ENCODE data around the gene AKT3. TPM values are rescaled to one million over a fixed set of nuclear protein-coding genes. Genes with fewer than 3 reads are reported as not detected.

The AKT3 gene
- total RNA-seq, 1 donor from 2014 or later = 169 TPM

GRCh38 chr1:243471754-243472745 is 378.0 kb downstream of the AKT3 start:
- Mint-ChIP-seq H3K4me1 (ENCODE audit: low read depth, unreplicated experiment) (peaks cover 67% of the 10 kb centered on the region), H3K9me3 (ENCODE audit: unreplicated experiment) (peaks cover 18% of the 10 kb centered on the region), H3K4me3 (ENCODE audit: unreplicated experiment) (peak overlapping the region; percentile 86), H3K27ac (ENCODE audit: unreplicated experiment) (peak overlapping the region; percentile 100), H3K27me3 (ENCODE audit: unreplicated experiment) (peaks cover 15% of the 10 kb centered on the region), H3K36me3 (ENCODE audit: unreplicated experiment) (no peaks in the 10 kb centered on the region)
- no peak for DNase-seq
- TF ChIP-seq, protein P1, sequence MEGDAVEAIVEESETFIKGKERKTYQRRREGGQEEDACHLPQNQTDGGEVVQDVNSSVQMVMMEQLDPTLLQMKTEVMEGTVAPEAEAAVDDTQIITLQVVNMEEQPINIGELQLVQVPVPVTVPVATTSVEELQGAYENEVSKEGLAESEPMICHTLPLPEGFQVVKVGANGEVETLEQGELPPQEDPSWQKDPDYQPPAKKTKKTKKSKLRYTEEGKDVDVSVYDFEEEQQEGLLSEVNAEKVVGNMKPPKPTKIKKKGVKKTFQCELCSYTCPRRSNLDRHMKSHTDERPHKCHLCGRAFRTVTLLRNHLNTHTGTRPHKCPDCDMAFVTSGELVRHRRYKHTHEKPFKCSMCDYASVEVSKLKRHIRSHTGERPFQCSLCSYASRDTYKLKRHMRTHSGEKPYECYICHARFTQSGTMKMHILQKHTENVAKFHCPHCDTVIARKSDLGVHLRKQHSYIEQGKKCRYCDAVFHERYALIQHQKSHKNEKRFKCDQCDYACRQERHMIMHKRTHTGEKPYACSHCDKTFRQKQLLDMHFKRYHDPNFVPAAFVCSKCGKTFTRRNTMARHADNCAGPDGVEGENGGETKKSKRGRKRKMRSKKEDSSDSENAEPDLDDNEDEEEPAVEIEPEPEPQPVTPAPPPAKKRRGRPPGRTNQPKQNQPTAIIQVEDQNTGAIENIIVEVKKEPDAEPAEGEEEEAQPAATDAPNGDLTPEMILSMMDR (IDR thresholded peaks at IDR 0.05; ENCODE audit: partially characterized antibody, unreplicated experiment) = no peak

DNA sequence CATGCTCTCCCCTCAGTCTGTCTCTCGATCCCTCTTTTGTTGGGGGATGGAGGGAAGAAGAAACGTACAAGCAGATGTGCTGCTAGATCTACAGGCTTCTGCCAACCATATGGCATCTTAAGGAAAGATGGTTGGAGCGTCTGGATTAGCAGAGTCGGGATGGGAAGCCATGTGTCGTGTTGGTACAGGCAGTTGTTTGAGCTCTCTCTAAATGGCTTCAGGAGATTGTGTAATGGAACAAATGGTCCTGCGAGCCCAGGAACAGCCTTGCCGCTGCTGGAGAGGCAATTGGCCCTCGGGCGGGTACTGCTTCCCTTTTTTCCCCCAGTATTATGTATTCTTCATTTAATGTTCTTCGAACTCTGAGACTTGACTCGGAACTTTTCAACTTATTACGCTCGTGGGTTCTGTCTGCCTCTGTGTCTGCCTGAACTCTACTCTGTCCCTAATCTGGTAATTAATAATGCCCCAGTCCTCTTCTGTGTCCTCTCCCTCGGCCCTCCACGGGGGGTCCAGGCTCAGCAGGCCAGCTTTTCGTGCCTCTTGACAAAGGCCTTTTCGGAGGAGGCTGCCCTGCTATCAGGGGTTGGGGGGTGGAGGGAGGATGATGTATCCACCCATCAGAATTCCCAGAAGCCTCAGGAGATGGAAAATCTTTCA is 378.9 kb downstream of the AKT3 start:
- Mint-ChIP-seq H3K27ac (ENCODE audit: unreplicated experiment) (peak overlapping the region; percentile 100), H3K9me3 (ENCODE audit: unreplicated experiment) (peaks cover 18% of the 10 kb centered on the region), H3K36me3 (ENCODE audit: unreplicated experiment) (no peaks in the 10 kb centered on the region), H3K27me3 (ENCODE audit: unreplicated experiment) (peaks cover 15% of the 10 kb centered on the region), H3K4me1 (ENCODE audit: low read depth, unreplicated experiment) (peaks cover 66% of the 10 kb centered on the region), H3K4me3 (ENCODE audit: unreplicated experiment) (peak overlapping the region; percentile 86)
- peak; percentile 73 for DNase-seq
- TF ChIP-seq, protein P1 (IDR thresholded peaks at IDR 0.05; ENCODE audit: partially characterized antibody, unreplicated experiment) = no peak

GRCh38 chr1:243470502-243470901 is 379.5 kb downstream of the AKT3 start:
- Mint-ChIP-seq H3K27me3 (ENCODE audit: unreplicated experiment) (peaks cover 15% of the 10 kb centered on the region), H3K4me3 (ENCODE audit: unreplicated experiment) (peak overlapping the region; percentile 86), H3K36me3 (ENCODE audit: unreplicated experiment) (no peaks in the 10 kb centered on the region), H3K27ac (ENCODE audit: unreplicated experiment) (peak overlapping the region; percentile 100), H3K4me1 (ENCODE audit: low read depth, unreplicated experiment) (peaks cover 59% of the 10 kb centered on the region), H3K9me3 (ENCODE audit: unreplicated experiment) (peaks cover 18% of the 10 kb centered on the region)
- TF ChIP-seq, protein P1 (IDR thresholded peaks at IDR 0.05; ENCODE audit: partially characterized antibody, unreplicated experiment) = no peak
- DNase-seq = no peak

- H3K27ac Mint-ChIP-seq (ENCODE audit: unreplicated experiment) = peak overlapping the region; percentile 100
- no peak for DNase-seq
- H3K36me3 Mint-ChIP-seq (ENCODE audit: unreplicated experiment) = no peaks in the 10 kb centered on the region
- H3K4me1 Mint-ChIP-seq (ENCODE audit: low read depth, unreplicated experiment) = peaks cover 58% of the 10 kb centered on the region
- H3K4me3 Mint-ChIP-seq (ENCODE audit: unreplicated experiment) = peak overlapping the region; percentile 86
- peaks cover 18% of the 10 kb centered on the region for H3K9me3 Mint-ChIP-seq (ENCODE audit: unreplicated experiment)
- peaks cover 15% of the 10 kb centered on the region for H3K27me3 Mint-ChIP-seq (ENCODE audit: unreplicated experiment)
- TF ChIP-seq, protein P1 (IDR thresholded peaks at IDR 0.05; ENCODE audit: partially characterized antibody, unreplicated experiment) = no peak
Observed at GRCh38 chr1:243469497-243469896, 380.5 kb downstream of the AKT3 start.

Data from glutamatergic neuron (in vitro differentiated cells).